Fibroblast of villous mesenchyme (primary cell): ENCODE measurements around the gene PCSK2. TPM values are rescaled to one million over a fixed set of nuclear protein-coding genes. Genes with fewer than 3 reads are reported as not detected.

Source experiments
- DNase-seq: peaks from one replicate; pipeline ENCODE4 v3.0.0-alpha.2; 2010; ENCODE audit warnings: low read depth
- H3K4me3 ChIP-seq: 2 replicates; pipeline ENCODE4 v1.5.1; 2011; ENCODE audit warnings: low read depth, mild to moderate bottlenecking, low read length
- CTCF ChIP-seq: IDR thresholded peaks from 2 replicates; pipeline ENCODE4 v1.5.1; 2012; ENCODE audit warnings: low read depth, mild to moderate bottlenecking, low read length; ENCODE audit not compliant: insufficient read depth
- total RNA-seq: library from RNA; depleted of rRNA; stranded (reverse); fragments of >200 nt; gene quantifications from 2 replicates; pipeline ENCODE4 v1.2.3, GENCODE V29; 2012

The PCSK2 gene
- total RNA-seq, 1 donor, result not detected

GRCh38 chr20:17236766-17237165, 9.9 kb downstream of the PCSK2 start:
- DNase-seq, result no peak
- no peak for TF ChIP-seq CTCF
- no peak overlapping the region for H3K4me3 ChIP-seq

- TF ChIP-seq CTCF, result no peak
- no peak overlapping the region for H3K4me3 ChIP-seq
- no peak for DNase-seq
Observed at GRCh38 chr20:17248224-17248623, 21.4 kb downstream of the PCSK2 start.

GRCh38 chr20:17262786-17263185, 35.9 kb downstream of the PCSK2 start:
- no peak overlapping the region for H3K4me3 ChIP-seq
- TF ChIP-seq CTCF, result no peak
- no peak for DNase-seq

GRCh38 chr20:17273717-17274116, 46.9 kb downstream of the PCSK2 start:
- no peak for DNase-seq
- TF ChIP-seq CTCF, result no peak
- H3K4me3 ChIP-seq, result no peak overlapping the region

- no peak for TF ChIP-seq CTCF
- DNase-seq, result no peak
- no peak overlapping the region for H3K4me3 ChIP-seq
Observed at GRCh38 chr20:17276101-17276500, 49.3 kb downstream of the PCSK2 start.

- no peak overlapping the region for H3K4me3 ChIP-seq
- no peak for DNase-seq
- TF ChIP-seq CTCF, result peak; percentile 15
Observed at GRCh38 chr20:17281478-17281877, 54.6 kb downstream of the PCSK2 start.

GRCh38 chr20:17282501-17282900, 55.7 kb downstream of the PCSK2 start:
- no peak for TF ChIP-seq CTCF
- DNase-seq, result no peak
- no peak overlapping the region for H3K4me3 ChIP-seq
